WTC11 (cell line): ENCODE data around the gene TAF1B.

Experiments
- IRF2 ChIP-seq: sonication (generic); formaldehyde crosslinking; IDR thresholded peaks from 2 replicates; pipeline ENCODE4 v1.8.0; 2022; ENCODE audit warnings: low read depth, missing genetic modification reagents, borderline replicate concordance
- TF ChIP-seq, protein P1 (sequence below): sonication (generic); formaldehyde crosslinking; IDR thresholded peaks from 2 replicates; pipeline ENCODE4 v1.8.1; 2023; ENCODE audit warnings: mild to moderate bottlenecking, missing genetic modification reagents, moderate library complexity

DNA sequence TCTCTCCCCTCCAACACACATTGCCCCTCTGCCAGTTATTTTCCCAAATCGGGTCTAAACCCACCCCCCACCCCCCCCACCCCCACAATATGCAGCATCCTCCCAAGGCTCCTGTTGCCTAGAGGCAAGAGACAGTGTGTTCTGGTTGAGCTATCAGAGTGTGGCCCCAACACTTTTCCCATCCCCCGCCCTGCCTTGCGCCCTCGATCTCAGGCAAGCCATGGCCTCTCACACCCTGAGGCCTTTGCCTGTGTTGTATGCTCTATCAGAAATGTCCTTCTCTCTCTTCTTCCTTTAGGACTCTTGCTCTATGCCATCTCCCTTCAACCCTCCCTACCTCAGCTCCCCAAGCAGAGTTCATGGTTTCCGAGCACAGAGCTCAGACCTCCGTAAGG is 98.7 kb downstream of the TAF1B start:
- no peak for TF ChIP-seq IRF2 (CRISPR knock-in tag)
- TF ChIP-seq, protein P1, sequence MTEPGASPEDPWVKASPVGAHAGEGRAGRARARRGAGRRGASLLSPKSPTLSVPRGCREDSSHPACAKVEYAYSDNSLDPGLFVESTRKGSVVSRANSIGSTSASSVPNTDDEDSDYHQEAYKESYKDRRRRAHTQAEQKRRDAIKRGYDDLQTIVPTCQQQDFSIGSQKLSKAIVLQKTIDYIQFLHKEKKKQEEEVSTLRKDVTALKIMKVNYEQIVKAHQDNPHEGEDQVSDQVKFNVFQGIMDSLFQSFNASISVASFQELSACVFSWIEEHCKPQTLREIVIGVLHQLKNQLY: no peak
